Astrocyte (in vitro differentiated cells and primary cell): ENCODE measurements around the gene SPAG9. TPM values are rescaled to one million over a fixed set of nuclear protein-coding genes. Genes with fewer than 3 reads are reported as not detected.

Experiments used
- DNase-seq: peaks from one replicate; pipeline ENCODE4 v3.0.0-alpha.2; 2010; ENCODE audit warnings: low read depth
- FAIRE-seq: peaks from 2 replicates; lab custom pipeline; 2011; peaks lifted over from hg19 to GRCh38; lab: Jason Lieb, UNC
- H2AFZ ChIP-seq: 2 replicates; pipeline ENCODE4 v1.6.0; 2012; ENCODE audit warnings: low read depth, low read length, inconsistent platforms
- H3K27ac ChIP-seq: 2 replicates; pipeline ENCODE4 v1.5.1; 2011; ENCODE audit warnings: low read depth, low read length, inconsistent platforms
- H3K27me3 ChIP-seq: 2 replicates; pipeline ENCODE4 v1.6.0; 2011; ENCODE audit warnings: low read length, inconsistent platforms; ENCODE audit not compliant: insufficient read depth
- H3K36me3 ChIP-seq: 2 replicates; pipeline ENCODE4 v1.5.1; 2011; ENCODE audit warnings: low read length, inconsistent platforms; ENCODE audit not compliant: insufficient read depth
- H3K4me1 ChIP-seq: 2 replicates; pipeline ENCODE4 v1.5.1; 2011; ENCODE audit warnings: low read length, inconsistent platforms; ENCODE audit not compliant: insufficient read depth
- H3K4me2 ChIP-seq: 2 replicates; pipeline ENCODE4 v1.6.0; 2012; ENCODE audit warnings: low read length, inconsistent platforms
- H3K4me3 ChIP-seq: 2 replicates; pipeline ENCODE4 v1.5.1; 2011; ENCODE audit warnings: low read depth, mild to moderate bottlenecking, low read length, inconsistent platforms; ENCODE audit not compliant: insufficient read depth
- H3K79me2 ChIP-seq: 2 replicates; pipeline ENCODE4 v1.6.0; 2012; ENCODE audit warnings: mild to moderate bottlenecking, low read length, inconsistent platforms; ENCODE audit not compliant: insufficient read depth
- H3K9ac ChIP-seq: 2 replicates; pipeline ENCODE4 v1.6.0; 2012; ENCODE audit warnings: mild to moderate bottlenecking, low read length, inconsistent platforms
- H3K9me3 ChIP-seq: 2 replicates; pipeline ENCODE4 v1.5.1; 2012; ENCODE audit warnings: low read depth, mild to moderate bottlenecking, low read length, inconsistent platforms; ENCODE audit not compliant: insufficient read depth
- H4K20me1 ChIP-seq: 2 replicates; pipeline ENCODE4 v1.6.0; 2012; ENCODE audit warnings: low read length, inconsistent platforms; ENCODE audit not compliant: insufficient read depth
- H3K27ac Mint-ChIP-seq: one replicate; pipeline ENCODE4 v1.8.0; 2021; ENCODE audit warnings: mild to moderate bottlenecking, mixed read lengths; ENCODE audit not compliant: unreplicated experiment
- H3K27me3 Mint-ChIP-seq: one replicate; pipeline ENCODE4 v1.8.0; 2021; ENCODE audit warnings: low read depth, mixed read lengths; ENCODE audit not compliant: unreplicated experiment
- H3K36me3 Mint-ChIP-seq: one replicate; pipeline ENCODE4 v1.8.0; 2021; ENCODE audit warnings: low read depth, mixed read lengths; ENCODE audit not compliant: unreplicated experiment
- H3K4me1 Mint-ChIP-seq: one replicate; pipeline ENCODE4 v1.8.0; 2021; ENCODE audit warnings: low read depth, mixed read lengths; ENCODE audit not compliant: unreplicated experiment
- H3K4me3 Mint-ChIP-seq: one replicate; pipeline ENCODE4 v1.8.0; 2021; ENCODE audit warnings: mild to moderate bottlenecking, moderate library complexity, mixed read lengths; ENCODE audit not compliant: unreplicated experiment
- H3K9me3 Mint-ChIP-seq: one replicate; pipeline ENCODE4 v1.8.0; 2021; ENCODE audit warnings: mild to moderate bottlenecking, mixed read lengths; ENCODE audit not compliant: unreplicated experiment
- CTCF ChIP-seq: IDR thresholded peaks from 2 replicates; pipeline ENCODE4 v1.5.1; 2011; ENCODE audit warnings: low read depth, mild to moderate bottlenecking, inconsistent platforms, low read length, moderate library complexity; ENCODE audit not compliant: insufficient read depth
- EZH2 ChIP-seq: IDR thresholded peaks from 2 replicates; pipeline ENCODE4 v1.6.1; 2012; ENCODE audit warnings: mild to moderate bottlenecking, low read length, inconsistent platforms; ENCODE audit not compliant: insufficient read depth
- total RNA-seq: library from RNA; stranded (reverse); gene quantifications from 2 replicates; pipeline ENCODE4 v1.2.1, GENCODE V29; 2021

SPAG9 gene
- total RNA-seq, 1 donor from 2014 or later: 102 TPM

GRCh38 chr17:51088287-51088686 lies 32.4 kb downstream of the SPAG9 start:
- Histone ChIP-seq H3K4me3 (no peak overlapping the region), H3K79me2 (peaks cover 74% of the 10 kb centered on the region), H3K4me1 (peaks cover 7% of the 10 kb centered on the region), H3K9ac (no peak overlapping the region), H2AFZ (no peak overlapping the region), H3K27ac (no peak overlapping the region), H3K27me3 (no peaks in the 10 kb centered on the region), H3K36me3 (no peaks in the 10 kb centered on the region), H3K9me3 (no peaks in the 10 kb centered on the region), H3K4me2 (no peak overlapping the region), H4K20me1 (peaks cover 52% of the 10 kb centered on the region)
- no peaks in the 10 kb centered on the region for H3K9me3 Mint-ChIP-seq
- H3K36me3 Mint-ChIP-seq: no peaks in the 10 kb centered on the region
- no peak for TF ChIP-seq EZH2
- TF ChIP-seq CTCF: no peak
- peaks cover 8% of the 10 kb centered on the region for H3K4me1 Mint-ChIP-seq
- no peak for FAIRE-seq
- H3K4me3 Mint-ChIP-seq: no peak overlapping the region
- no peak for DNase-seq
- no peak overlapping the region for H3K27ac Mint-ChIP-seq
- H3K27me3 Mint-ChIP-seq: no peaks in the 10 kb centered on the region

- Mint-ChIP-seq H3K9me3 (no peaks in the 10 kb centered on the region), H3K27ac (no peak overlapping the region), H3K4me3 (no peak overlapping the region), H3K27me3 (no peaks in the 10 kb centered on the region), H3K36me3 (no peaks in the 10 kb centered on the region), H3K4me1 (peaks cover 8% of the 10 kb centered on the region)
- Histone ChIP-seq H3K27me3 (no peaks in the 10 kb centered on the region), H3K9ac (no peak overlapping the region), H3K4me1 (peaks cover 7% of the 10 kb centered on the region), H2AFZ (no peak overlapping the region), H3K4me2 (peak overlapping the region; percentile 13), H3K9me3 (no peaks in the 10 kb centered on the region), H3K27ac (no peak overlapping the region), H3K79me2 (peaks cover 75% of the 10 kb centered on the region), H3K36me3 (no peaks in the 10 kb centered on the region), H4K20me1 (peaks cover 47% of the 10 kb centered on the region), H3K4me3 (no peak overlapping the region)
- DNase-seq (no peak), FAIRE-seq (no peak)
- TF ChIP-seq EZH2 (no peak), CTCF (no peak)
Observed at GRCh38 chr17:51087072-51087757, 33.5 kb downstream of the SPAG9 start.

- no peak overlapping the region for H3K27ac Mint-ChIP-seq
- no peaks in the 10 kb centered on the region for H3K9me3 Mint-ChIP-seq
- Histone ChIP-seq H3K27me3 (no peaks in the 10 kb centered on the region), H3K9ac (peak overlapping the region; percentile 25), H3K4me2 (peak overlapping the region; percentile 70), H3K4me1 (peaks cover 7% of the 10 kb centered on the region), H4K20me1 (peaks cover 37% of the 10 kb centered on the region), H3K79me2 (peaks cover 70% of the 10 kb centered on the region), H3K36me3 (no peaks in the 10 kb centered on the region), H3K9me3 (no peaks in the 10 kb centered on the region), H2AFZ (no peak overlapping the region), H3K27ac (peak overlapping the region; percentile 61), H3K4me3 (peak overlapping the region; percentile 30)
- TF ChIP-seq CTCF (no peak), EZH2 (no peak)
- H3K4me3 Mint-ChIP-seq: no peak overlapping the region
- H3K4me1 Mint-ChIP-seq: peaks cover 2% of the 10 kb centered on the region
- no peaks in the 10 kb centered on the region for H3K27me3 Mint-ChIP-seq
- DNase-seq (peak; percentile 26), FAIRE-seq (no peak)
- no peaks in the 10 kb centered on the region for H3K36me3 Mint-ChIP-seq
Observed at GRCh38 chr17:51085150-51085805, 35.4 kb downstream of the SPAG9 start.
